Measurements from ENCODE around the gene TAF6L.

- TF ChIP-seq CTCF (conservative IDR thresholded peaks at IDR 0.05): no peak
- TF ChIP-seq ZFX (IDR thresholded peaks at IDR 0.05): no peak
These were observed 40.5 kb downstream of the TAF6L start for GRCh38 chr11:62811659-62812058.

Data from C4-2B (cell line).